Stimulated activated CD4-positive, alpha-beta T cell treated with anti-CD3 and anti-CD28 coated beads, TNF-alpha, amount 100 ng/mL, for 24 hours (primary cell): ENCODE data around the gene GIPC2.
"Not testable (repeated sequence)": the region's sequence is repeated elsewhere in the genome, so short reads cannot be mapped to it uniquely, and the experiment has no call there.

ENCODE experiments used
- DNase-seq, 3 experiments: peaks; one replicate each; pipeline ENCODE4 v3.0.0-alpha.2; 2020; ENCODE audit warnings: low read depth in 3 of 3

Gene GIPC2, protein sequence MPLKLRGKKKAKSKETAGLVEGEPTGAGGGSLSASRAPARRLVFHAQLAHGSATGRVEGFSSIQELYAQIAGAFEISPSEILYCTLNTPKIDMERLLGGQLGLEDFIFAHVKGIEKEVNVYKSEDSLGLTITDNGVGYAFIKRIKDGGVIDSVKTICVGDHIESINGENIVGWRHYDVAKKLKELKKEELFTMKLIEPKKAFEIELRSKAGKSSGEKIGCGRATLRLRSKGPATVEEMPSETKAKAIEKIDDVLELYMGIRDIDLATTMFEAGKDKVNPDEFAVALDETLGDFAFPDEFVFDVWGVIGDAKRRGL

DNA sequence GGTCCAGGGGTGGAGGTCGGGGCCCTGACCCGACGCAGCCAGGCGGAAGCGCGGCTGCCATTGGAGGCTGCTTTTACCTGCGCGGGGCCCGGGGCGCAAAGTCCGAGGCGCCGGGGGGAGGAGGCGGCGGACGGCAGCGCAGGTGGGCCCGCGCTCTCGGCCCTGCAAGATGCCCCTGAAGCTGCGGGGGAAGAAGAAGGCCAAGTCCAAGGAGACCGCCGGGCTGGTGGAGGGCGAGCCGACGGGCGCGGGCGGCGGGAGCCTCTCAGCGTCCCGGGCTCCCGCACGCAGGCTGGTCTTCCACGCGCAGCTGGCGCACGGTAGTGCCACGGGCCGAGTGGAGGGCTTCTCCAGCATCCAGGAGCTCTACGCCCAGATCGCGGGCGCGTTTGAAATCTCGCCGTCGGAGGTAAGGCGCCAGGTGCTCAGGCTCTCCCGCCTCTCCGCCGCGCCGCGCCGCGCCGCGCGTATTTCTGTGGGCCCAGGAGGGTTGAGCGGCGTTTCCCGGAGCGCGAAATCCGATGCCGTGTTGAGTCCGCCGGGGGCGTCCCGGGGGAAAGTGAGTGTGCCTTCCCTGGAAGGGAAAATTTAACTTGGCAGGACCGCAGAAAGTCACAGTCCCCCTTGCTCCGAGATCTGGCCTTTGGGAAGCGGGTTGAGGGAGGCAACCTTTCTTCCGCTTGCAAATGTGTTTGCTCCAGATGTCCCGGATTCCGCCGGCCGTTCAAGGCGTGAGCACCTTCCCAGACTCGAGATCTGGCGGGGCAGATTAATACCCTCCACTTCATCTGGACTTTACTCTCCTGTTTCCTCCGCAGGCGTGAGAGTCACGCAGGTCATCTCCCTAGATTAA is at the start of gene GIPC2:
Gene GIPC2 (plus strand): TSS at position 41 of the 853 bp plus-strand sequence. CDS start 129 bp downstream, at position 170.
- DNase-seq, result peak in 2 of 3 experiments; percentile 6 to 52

DNA sequence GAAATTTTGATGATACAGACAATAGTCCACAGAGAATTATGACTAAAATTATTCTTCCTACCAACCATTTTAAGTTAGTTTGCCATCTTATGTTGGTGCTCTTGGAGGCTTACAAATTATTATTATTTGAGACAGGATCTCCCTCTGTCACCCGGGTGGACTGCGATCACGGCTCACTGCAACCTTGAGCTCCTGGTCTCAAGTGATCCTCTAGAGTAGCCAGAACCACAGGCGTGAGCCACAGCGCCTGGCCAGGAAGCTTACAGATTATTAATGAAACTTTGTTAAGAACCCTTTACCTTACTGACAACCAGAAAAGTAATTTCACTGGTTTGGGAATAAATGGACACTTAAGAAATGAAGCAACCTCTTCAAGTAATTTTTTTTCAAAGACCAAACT is 49.0 kb upstream of the GIPC2 start:
- DNase-seq, result no peak

DNA sequence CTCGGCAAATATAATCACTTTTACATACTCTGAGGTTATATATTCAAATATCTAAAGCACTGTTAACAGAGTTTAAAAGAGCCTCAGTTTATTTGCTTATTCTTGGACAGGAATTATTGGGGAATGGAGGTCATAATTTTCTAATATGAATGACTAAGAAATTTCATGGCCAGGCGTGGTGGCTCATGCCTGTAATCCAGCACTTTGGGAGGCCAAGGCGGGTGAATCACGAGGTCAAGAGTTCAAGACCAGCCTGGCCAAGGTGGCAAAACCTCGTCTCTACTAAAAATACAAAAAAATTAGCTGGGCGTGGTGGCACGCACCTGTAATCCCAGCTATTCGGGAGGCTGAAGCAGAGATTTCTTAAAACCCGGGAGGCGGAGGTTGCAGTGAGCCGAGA is 45.2 kb upstream of the GIPC2 start:
- DNase-seq, result not testable (repeated sequence)

DNA sequence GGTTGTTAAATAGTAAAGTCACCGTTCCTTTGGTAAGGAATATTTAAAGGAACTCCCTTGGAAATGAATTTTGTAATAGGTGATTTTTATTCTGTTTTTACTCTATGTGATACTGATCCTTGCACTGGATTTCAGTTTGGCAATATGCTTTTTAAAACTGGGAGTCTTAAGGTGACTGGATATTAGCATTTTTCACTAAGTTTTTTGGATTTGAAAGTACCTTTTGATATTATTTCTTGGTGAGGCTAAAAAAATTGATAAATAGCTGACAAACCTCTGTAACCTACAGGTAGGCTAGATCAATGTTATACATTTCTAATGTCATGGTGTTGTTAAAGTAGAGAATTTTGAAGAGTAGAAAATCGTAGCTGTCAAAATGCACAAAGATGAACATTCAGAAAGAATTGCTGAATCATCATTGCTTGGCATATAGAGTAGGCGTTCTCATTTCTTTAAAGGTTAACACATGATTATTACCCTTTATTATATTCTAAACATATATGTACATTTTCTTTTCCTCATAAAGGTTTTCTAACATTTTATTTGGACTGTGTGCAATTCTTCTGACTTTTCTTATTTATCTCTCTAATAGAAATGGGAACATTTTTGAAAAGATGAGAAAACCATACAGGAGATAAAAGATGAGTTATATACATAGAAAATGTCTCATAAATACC is 42.6 kb upstream of the GIPC2 start:
- no peak for DNase-seq

DNA sequence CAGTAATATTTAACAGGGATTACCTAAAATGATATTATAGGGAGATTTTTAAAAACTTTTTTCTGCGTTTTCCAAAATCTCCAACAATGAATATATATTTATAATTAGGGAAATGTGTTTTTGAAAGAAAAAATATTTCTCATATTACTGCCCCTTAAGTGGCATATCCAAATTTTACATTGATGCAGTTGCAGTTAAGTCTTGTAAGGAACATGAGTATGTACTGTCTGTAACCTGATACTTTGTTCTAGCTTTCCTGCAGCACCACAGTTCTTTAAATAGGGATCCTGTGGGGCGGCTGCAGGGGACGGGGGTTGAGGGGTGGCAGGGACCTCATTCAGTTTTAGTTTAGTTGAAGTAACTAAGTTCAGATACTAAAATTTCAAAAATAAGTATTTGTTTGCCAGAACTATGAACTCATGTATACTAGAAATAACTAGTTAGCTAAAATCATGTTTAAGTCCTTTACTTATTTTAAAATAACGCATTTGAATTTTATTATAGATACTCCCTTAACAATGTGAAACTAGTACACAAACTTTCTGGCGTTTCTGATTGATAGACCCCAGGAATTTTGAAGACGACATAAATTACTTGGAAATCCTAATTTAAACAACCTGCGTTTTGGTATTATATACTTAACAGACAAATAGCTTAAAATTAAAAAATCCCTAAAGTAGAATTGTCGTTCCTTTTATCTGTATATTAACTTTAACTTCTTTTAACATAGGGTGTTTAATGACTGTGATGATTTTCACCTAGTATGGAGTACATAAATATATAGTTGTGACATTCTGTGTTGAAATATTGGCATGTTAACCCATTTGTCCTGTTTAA is 41.7 kb upstream of the GIPC2 start:
- peak in 2 of 3 experiments; percentile 31 to 34 for DNase-seq

DNA sequence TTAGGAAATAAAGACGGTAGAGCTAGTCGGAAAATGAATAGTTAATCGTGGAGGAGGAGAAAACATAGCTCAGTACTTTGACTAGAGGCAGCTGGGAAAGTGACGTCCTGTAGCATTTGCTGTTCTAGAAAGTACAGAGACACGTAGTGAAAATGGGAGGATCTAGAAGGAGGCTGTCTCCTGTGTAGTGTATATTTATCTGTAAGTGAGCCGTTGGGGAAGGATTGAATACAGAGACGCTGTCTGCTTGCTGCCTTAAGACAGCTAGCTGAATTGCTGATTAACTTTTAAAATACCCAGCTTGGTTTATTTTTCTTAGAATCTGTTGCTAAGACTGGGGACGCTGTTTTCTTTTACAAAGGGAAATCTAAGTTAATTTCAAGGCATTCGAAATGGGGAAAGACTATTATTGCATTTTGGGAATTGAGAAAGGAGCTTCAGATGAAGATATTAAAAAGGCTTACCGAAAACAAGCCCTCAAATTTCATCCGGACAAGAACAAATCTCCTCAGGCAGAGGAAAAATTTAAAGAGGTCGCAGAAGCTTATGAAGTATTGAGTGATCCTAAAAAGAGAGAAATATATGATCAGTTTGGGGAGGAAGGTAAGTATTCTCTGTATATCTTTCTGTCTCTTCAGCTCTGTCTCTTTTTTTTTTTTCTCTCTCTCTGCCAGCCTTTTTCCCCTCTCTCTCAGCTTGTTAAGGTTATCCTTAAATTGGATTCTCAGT is 40.9 kb upstream of the GIPC2 start, which contains the start of gene DNAJB4:
Gene DNAJB4 (plus strand): TSS at position 221 of the 729 bp plus-strand sequence. CDS start 172 bp downstream, at position 393.
- DNase-seq, result peak; percentile 20 to 52 (median 21)

DNA sequence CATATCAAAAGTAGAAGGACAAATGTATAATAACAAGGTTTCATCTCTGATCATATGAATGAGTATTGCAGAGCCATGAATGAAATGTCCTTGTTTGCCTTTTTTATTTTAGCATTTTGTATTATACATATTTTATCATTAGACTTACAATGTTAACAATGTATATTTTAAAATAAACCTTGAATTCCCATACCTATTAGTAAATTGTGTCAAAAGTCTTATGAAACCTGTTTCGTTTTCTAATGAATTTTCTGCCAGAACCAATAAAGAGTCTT is 40.4 kb upstream of the GIPC2 start:
- DNase-seq, result no peak

DNA sequence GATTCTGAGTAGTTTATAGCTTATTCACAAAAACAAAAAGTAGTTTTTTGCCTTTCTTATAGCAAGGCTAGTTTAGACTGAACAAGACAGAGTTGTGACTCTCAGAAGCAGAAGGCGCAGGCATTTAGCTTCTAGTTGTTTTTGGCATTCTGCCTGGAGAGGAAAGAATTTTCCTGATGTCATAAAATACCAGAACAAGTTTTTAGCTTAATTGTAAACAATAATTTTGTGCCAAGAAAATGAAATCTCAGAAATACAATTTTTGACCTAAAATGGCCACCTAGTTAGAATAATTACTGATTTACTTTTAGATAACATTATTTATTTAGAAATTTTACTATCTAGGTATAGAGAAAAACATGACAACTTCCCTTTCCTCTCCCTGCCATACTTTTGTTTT is 40.0 kb upstream of the GIPC2 start:
- DNase-seq, result no peak

DNA sequence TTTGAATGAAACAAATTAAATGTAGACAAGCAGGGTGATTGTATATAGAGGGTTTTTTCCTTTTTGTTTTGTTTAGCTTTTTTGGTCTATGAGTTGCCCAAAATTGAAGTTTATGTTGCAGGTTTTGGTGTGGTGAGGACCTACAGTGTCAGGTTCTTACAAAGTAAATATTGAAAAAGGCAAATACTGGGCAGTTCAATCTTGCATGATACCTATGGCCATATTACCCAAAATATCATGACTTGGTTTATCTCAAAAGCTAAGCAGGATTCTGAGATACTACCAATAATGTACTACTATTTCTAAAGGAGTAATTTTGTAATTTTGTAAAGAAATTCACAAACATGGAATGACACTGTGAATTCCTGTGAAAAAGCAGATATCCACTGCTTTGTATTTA is 39.2 kb upstream of the GIPC2 start:
- no peak for DNase-seq

DNA sequence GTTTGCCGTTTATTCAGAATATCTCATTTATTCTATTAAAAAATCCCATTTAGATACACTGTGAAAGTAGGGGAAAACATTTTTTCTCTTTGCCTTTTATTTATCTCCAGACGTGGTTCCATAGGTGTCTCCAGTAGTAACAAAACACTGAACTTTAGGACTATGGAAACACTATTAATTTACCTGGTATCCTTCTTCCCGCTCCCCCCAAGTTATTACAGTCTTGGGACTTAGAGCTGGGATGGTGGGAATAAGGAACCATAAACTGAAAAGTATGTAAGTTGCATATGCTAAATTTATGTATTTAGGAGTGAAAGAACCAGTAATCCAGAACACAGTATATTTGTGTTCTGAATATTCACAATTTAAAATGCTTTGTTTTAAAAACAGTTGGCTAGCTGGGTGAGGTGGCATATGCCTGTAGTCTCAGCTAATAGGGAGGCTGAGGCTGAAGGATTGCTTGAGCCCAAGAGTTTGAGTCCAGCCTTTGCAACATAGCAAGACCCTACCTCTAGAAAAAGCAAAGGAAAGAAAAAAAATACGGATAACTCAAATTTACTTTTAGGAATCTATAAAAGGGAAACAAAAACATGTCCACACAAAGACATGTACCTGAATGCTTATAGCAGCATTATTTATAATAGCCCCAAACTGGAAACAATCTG is 38.0 kb upstream of the GIPC2 start:
- no peak for DNase-seq

DNA sequence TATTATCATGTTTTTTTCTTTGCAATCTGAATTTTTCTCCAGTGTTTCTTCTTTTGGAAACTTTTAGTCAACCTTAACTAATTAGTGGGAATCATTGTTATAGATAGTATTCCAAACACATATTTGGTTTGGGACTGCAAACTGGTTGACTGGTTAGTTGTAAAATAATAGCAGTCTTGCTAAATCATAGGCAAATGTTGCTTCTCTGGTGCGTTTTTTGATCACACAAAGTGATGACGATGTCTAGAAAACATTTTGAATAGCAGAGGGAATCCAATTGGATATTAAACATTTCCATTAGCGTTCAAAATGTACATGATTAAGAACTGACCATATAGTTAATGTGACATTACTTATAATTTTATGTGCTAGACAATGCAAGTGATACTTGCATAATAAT is 36.5 kb upstream of the GIPC2 start:
- no peak for DNase-seq

DNA sequence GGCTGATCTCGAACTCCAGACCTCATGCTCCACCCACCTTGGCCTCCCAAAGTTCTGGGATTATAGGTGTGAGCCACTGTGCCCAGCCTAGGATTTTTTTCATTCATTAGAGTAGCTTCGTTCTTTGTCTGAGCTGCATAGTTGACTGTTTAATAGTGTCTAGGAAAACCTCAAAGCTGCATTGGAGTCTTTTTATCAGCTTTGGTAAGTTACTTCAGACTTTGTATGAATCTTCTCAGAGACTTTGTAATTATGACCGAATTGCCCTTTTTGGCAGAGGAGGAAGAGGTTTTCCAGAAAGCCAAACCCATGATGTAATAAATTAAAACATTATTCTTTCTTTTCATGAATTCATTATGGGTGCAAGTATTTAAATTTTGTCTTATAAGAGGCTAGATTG is 35.9 kb upstream of the GIPC2 start:
- DNase-seq, result no peak

DNA sequence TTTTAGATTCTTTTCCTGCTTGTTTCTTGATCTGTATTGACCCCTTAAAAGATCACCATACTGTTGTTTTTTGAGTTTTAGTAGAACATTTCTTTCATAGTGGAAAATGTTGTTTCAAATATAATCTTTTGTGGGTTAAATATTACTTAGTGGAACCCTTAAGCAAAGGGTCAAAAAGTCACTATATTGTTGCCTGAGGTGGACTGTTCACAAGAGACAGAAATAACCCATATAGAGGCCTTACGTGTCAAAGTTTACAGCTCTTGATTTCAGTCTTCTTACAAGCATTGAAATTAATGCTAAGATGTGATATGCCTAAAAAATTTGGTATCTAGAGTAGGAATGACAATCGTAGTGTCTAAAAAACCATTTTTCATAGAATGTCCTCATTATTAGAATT is 34.7 kb upstream of the GIPC2 start:
- no peak for DNase-seq

DNA sequence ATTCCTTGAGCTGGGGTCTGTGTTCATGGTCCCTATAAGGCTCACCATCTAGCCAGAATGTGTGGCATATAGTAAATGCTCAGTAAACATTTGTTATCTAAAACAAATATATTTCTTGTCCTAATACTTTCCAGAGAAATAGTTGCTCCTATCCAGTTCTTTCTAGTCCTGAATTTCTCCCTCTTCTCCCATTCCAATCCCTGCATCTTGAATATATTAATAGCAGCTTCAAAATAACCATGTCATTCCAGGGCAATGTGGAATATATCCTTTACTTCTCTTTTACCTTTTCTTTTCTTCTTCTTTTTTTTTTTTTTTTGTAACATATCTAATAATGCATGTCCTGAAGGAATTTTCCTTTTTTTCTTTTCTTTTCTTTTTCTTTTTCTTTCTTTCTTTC is 30.6 kb upstream of the GIPC2 start:
- no peak for DNase-seq

DNA sequence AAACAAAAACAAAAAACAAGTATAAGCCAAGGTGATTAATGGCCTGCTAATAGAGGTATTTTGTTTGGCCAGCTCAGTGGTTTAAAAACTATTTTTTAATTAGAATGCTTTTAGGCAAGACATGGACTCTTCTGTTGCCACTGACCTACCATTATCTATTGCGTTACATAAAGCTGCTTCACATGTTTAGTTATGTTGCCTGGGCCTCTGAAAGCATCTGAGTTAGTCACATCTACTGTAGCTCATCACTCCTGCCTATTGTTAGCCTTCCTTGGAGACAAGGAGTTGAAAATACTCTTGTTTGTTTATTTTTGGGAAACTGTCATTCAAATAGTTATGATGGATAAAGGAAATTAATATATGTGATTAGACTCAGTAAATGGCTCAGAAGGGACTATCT is 26.7 kb upstream of the GIPC2 start:
- no peak for DNase-seq

DNA sequence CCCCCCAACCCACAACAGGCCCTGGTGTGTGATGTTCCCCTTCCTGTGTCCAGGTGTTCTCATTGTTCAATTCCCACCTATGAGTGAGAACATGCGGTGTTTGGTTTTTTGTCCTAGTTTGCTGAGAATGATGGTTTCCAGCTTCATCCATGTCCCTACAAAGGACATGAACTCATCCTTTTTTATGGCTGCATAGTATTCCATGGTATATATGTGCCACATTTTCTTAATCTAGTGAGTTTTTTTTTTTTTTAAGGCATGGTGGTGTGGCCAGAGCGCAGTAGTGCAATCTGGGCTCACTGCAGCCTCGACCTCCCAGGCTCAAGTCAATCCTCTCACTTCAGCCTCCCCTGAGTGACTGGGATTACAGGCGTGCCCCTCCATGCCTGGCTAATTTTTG is 24.6 kb upstream of the GIPC2 start:
- DNase-seq, result not testable (repeated sequence)

DNA sequence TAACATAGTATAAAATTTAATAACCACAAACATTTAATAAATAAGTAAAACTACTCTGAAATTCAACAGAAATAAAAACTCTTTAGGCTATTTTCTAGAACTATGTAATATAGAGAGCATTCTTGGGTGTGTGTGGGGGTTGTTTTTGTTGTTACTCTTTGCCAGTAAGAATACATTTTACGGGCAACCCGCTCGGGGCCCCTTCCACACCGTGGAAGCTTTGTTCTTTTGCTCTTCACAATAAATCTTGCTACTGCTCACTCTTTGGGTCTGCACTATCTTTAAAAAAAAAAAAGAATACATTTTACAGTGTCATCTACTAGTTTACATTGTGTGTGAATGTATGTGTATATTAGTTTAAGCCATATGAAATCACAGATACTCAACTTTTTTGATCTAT is 16.0 kb upstream of the GIPC2 start:
- no peak for DNase-seq

DNA sequence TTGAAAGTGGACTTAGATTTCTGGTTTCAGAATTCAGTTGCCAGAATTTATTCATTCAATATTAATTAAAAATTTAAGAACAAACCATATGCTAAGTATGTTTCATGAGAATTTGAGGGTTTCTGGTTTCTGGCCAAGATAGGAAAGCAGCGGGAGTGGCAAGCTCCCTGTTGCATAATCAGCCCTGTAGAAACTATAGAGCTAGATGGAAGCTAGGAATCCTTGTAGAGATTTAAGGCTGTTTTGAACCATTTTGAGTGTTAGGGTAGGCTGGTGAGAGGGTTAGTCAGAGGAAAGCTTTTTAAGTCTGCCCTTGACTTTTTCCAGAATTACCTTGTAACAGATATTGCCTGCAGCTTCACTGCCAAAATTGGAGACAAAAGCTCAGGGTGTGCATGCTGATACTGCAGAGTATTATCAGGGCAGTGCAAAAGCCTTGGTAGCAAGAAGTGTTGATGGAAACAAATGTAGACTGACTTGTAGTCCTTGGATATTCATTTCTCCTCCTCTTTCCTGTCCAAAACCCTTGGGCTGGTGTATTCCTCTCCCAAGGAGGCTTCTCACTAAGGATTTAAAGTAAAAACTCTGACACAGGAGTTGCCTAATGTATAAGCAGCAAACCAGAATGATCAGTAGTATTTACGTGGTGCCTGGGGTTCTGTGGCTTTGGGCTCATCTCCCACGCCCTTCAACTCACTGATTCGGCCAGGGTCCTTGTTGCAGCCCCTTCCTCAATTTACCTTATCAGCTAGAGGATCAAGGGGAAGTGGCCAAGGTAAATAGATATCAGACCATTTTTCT is 12.6 kb upstream of the GIPC2 start:
- no peak for DNase-seq

DNA sequence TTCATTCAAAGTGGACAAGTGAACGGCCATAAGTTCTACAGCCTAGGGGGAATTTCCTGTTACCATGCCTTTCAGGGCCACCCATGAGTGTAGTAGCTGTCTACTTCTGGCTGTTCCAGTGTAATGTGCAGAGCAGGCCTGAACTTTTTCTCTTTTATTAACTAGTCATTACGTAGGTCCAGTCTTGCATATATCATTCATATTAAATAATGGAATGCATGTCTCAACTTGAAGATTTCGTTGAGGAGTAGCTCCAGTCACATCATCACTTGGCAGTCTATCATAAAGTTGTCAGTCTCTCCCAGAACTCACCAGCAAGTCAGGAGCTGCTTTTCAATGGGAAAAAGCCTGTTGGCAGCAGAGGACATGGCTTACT is 12.0 kb upstream of the GIPC2 start:
- no peak for DNase-seq

DNA sequence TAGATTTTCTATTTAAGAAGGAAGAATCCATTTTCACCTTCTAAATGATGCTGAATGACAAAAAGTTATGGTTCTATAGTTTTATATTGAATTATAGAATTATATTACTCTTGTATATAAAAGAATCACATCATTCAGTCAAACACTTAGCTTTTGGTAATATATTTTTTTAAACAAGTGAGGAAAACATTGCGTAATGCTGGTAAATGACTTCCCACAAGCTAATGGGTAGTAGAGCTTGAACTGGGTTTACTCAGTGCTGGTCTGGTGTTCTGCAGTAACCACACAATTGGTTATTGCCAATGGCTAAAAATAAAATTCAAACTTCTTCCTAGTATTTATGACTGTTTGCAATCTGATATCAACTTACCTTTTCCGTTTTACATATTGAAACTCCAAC is 10.6 kb upstream of the GIPC2 start:
- DNase-seq, result no peak
